Esophagus muscularis mucosa (tissue), 4 donors: ENCODE results near the gene COL5A3. TPM values are rescaled to one million over a fixed set of nuclear protein-coding genes. Genes with fewer than 3 reads are reported as not detected.

Source experiments
- DNase-seq: peaks from one replicate; pipeline ENCODE4 v3.0.0-alpha.2; 2017; ENCODE audit errors: extremely low spot score
- H3K27ac ChIP-seq, 4 donors: fragments of 200-600 bp; sonication (generic); replicated peaks in 1 of 4; 1 replicate in 3 of 4; 2 replicates in 1 of 4; pipeline ENCODE4 v1.5.1; 2016 to 2019; ENCODE audit warnings: mild to moderate bottlenecking in 1 of 4
- H3K27me3 ChIP-seq, 4 donors: fragments of 200-600 bp; sonication (generic); one replicate each; pipeline versions ENCODE4 v1.5.1 to v1.6.0; 2016 to 2019
- H3K36me3 ChIP-seq, 4 donors: fragments of 200-600 bp; sonication (generic); one replicate each; pipeline ENCODE4 v1.5.1; 2016 to 2019
- H3K4me1 ChIP-seq, 4 donors: fragments of 200-600 bp; sonication (generic); one replicate each; pipeline ENCODE4 v1.5.1; 2016 to 2019
- H3K4me3 ChIP-seq, 4 donors: fragments of 200-600 bp; sonication (generic); 1 replicate in 2 of 4; 2 replicates in 2 of 4; pipeline ENCODE4 v1.5.1; 2016 to 2019; ENCODE audit warnings: mild to moderate bottlenecking in 4 of 4, moderate library complexity in 1 of 4
- H3K9me3 ChIP-seq, 4 donors: fragments of 200-600 bp; sonication (generic); 1 replicate in 3 of 4; 2 replicates in 1 of 4; pipeline ENCODE4 v1.5.1; 2016 to 2019
- EP300 ChIP-seq: sonication (generic); formaldehyde crosslinking; IDR thresholded peaks from one replicate; pipeline ENCODE4 v1.6.1; 2017; ENCODE audit warnings: antibody characterized with exemption
- POLR2A ChIP-seq: fragments of 450-650 bp; IDR thresholded peaks from one replicate; pipeline ENCODE4 v1.6.1; 2017; ENCODE audit warnings: antibody characterized with exemption, moderate library complexity, mild to moderate bottlenecking, low read depth
- POLR2AphosphoS5 ChIP-seq, 2 donors: sonication (generic); formaldehyde crosslinking; IDR thresholded peaks; one replicate each; pipeline ENCODE4 v1.6.1; 2017; ENCODE audit warnings: antibody characterized with exemption in 2 of 2
- WGBS: methylation state at CpG from one replicate; pipeline ENCODE4 v1.1.5; 2018; 5-methylcytosine and 5-hydroxymethylcytosine counted together
- intact Hi-C: fragments of 100-400 bp; cut with DNase I; formaldehyde crosslinking; loops from one replicate; pipeline ENCODE4 v1.15.1; 2023
- total RNA-seq, 4 donors: library from RNA; depleted of rRNA; stranded (reverse); fragments of >200 nt; gene quantifications; one replicate each; pipeline versions ENCODE4 v1.1.0 to v1.2.1, GENCODE V29; 2016
- TF ChIP-seq, protein P1 (sequence below), 3 experiments: fragments of 200-600 bp in 2 of 3; fragments of 450-650 bp in 1 of 3; sonication (generic) in 2 of 3; IDR thresholded peaks; one replicate each; pipeline ENCODE4 v1.5.1; 2017 to 2019; ENCODE audit warnings: antibody characterized with exemption in 3 of 3, mild to moderate bottlenecking in 2 of 3, moderate library complexity in 1 of 3

Gene COL5A3
- total RNA-seq, 4 donors from 2014 or later = 12.9 to 29.1 (median 19.5) TPM

GRCh38 chr19:10006335-10006708 is 4.0 kb downstream of the COL5A3 start:
- no peak for TF ChIP-seq EP300
- TF ChIP-seq, protein P1, sequence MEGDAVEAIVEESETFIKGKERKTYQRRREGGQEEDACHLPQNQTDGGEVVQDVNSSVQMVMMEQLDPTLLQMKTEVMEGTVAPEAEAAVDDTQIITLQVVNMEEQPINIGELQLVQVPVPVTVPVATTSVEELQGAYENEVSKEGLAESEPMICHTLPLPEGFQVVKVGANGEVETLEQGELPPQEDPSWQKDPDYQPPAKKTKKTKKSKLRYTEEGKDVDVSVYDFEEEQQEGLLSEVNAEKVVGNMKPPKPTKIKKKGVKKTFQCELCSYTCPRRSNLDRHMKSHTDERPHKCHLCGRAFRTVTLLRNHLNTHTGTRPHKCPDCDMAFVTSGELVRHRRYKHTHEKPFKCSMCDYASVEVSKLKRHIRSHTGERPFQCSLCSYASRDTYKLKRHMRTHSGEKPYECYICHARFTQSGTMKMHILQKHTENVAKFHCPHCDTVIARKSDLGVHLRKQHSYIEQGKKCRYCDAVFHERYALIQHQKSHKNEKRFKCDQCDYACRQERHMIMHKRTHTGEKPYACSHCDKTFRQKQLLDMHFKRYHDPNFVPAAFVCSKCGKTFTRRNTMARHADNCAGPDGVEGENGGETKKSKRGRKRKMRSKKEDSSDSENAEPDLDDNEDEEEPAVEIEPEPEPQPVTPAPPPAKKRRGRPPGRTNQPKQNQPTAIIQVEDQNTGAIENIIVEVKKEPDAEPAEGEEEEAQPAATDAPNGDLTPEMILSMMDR (IDR thresholded peaks at IDR 0.05) = no peak
- TF ChIP-seq POLR2AphosphoS5 (IDR thresholded peaks at IDR 0.05) = peak in 1 of 2 donors; percentile 9
- Histone ChIP-seq H3K27me3 (peaks cover 0 to 100% (median 17%) of the 10 kb centered on the region in 4 donors), H3K9me3 (no peaks in the 10 kb centered on the region), H3K4me3 (peak overlapping the region; percentile 19 to 40 (median 30)), H3K4me1 (peaks cover 14 to 79% (median 60%) of the 10 kb centered on the region in 4 donors), H3K27ac (peak overlapping the region; percentile 65 to 81 (median 76)), H3K36me3 (peaks cover 0 to 21% (median 10%) of the 10 kb centered on the region in 4 donors)
- 36% methylated on average over 7 of the region's 7 CpGs for WGBS
- peak; percentile 91 for DNase-seq
- intact Hi-C loops = no loop called here

DNA sequence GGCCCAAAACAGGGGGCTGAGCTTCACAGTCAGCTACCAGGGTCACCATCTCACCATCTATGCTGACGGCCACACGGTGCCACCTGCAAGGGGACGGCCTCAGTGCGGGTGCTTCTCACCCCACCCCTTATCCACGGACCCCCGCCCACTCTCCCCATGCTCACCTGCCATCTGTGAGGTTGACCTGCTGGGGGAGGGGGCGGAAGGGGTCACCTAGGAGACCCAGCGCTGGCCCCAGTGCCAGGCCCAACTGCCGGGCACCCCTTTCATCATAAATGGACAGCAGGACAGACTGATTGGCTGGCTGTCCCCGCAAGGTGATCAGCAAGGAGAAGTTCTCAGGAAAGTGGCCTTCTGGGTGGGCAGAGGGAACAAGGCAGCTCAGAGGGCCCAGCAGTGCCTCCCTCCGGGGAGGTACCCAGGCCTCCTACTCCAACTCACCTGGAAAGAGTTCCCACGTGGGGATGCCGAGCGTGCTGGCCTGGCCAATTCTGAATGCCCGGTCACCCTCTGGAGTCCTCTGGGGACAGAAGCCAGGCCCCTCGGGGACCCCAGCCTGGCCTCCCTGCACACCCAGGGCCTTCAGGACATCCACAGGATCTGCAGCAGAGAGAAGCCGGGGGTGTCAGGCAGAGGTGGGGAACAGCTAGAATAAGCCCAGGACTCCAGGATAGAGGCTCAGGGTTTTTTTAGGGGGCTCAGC is 4.5 kb downstream of the COL5A3 start:
- TF ChIP-seq EP300 (no peak), POLR2A (no peak), POLR2AphosphoS5 (IDR thresholded peaks at IDR 0.05) (no peak)
- TF ChIP-seq, protein P1 (IDR thresholded peaks at IDR 0.05) = no peak
- H3K9me3 ChIP-seq = no peaks in the 10 kb centered on the region
- intact Hi-C loops = no loop called here
- WGBS = 71% methylated on average over 14 of the region's 17 CpGs
- peak overlapping the region; percentile 19 to 40 (median 30) for H3K4me3 ChIP-seq
- peak overlapping the region; percentile 65 to 81 (median 70) for H3K27ac ChIP-seq
- H3K36me3 ChIP-seq = peaks cover 0 to 21% (median 10%) of the 10 kb centered on the region in 4 donors
- DNase-seq = no peak
- H3K27me3 ChIP-seq = peaks cover 0 to 100% (median 11%) of the 10 kb centered on the region in 4 donors
- peaks cover 14 to 78% (median 56%) of the 10 kb centered on the region in 4 donors for H3K4me1 ChIP-seq

- 90% methylated on average over 9 of the region's 9 CpGs for WGBS
- no peak for DNase-seq
- H3K4me1 ChIP-seq = peaks cover 14 to 73% (median 47%) of the 10 kb centered on the region in 4 donors
- H3K27me3 ChIP-seq = peaks cover 0 to 96% (median 5%) of the 10 kb centered on the region in 4 donors
- intact Hi-C loops = no loop called here
- no peaks in the 10 kb centered on the region for H3K9me3 ChIP-seq
- no peak overlapping the region for H3K4me3 ChIP-seq
- H3K27ac ChIP-seq = no peak overlapping the region
- peaks cover 0 to 22% (median 10%) of the 10 kb centered on the region in 4 donors for H3K36me3 ChIP-seq
- TF ChIP-seq, protein P1 (IDR thresholded peaks at IDR 0.05) = no peak
- no peak for TF ChIP-seq POLR2AphosphoS5 (IDR thresholded peaks at IDR 0.05)
- no peak for TF ChIP-seq POLR2A
- no peak for TF ChIP-seq EP300
These were observed 5.7 kb downstream of the COL5A3 start for GRCh38 chr19:10004617-10005016.

DNA sequence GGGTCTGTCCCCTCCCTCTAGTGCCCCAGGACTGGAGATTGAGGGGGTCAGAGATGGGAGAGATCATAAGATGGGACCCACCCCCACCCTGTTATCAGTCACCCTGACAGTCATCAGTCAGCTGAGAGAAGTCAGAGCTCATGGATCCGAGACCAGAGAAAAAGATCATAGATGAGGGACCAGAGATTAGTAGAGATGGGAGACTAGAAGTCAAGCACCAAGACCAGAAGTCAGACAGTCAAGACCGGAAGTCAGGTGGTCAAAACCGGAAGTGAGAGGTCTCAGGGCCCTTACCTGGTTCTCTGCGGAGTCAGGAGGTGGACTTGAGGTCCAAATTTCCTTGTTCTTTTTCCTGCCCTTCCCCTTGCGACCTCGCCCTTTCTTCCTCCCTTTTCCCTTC is 7.0 kb downstream of the COL5A3 start:
- Histone ChIP-seq H3K9me3 (no peaks in the 10 kb centered on the region), H3K27me3 (peaks cover 0 to 91% (median 2%) of the 10 kb centered on the region in 4 donors), H3K36me3 (peaks cover 0 to 24% (median 11%) of the 10 kb centered on the region in 4 donors), H3K4me1 (peaks cover 7 to 61% (median 33%) of the 10 kb centered on the region in 4 donors), H3K27ac (no peak overlapping the region), H3K4me3 (no peak overlapping the region)
- DNase-seq = no peak
- WGBS = 69% methylated on average over 6 of the region's 6 CpGs
- no peak for TF ChIP-seq POLR2A
- TF ChIP-seq, protein P1 (IDR thresholded peaks at IDR 0.05) = no peak
- TF ChIP-seq EP300 = no peak
- TF ChIP-seq POLR2AphosphoS5 (IDR thresholded peaks at IDR 0.05) = no peak
- intact Hi-C loops = no loop called here
